ENCODE data around the gene PIM2. TPM values are rescaled to one million over a fixed set of nuclear protein-coding genes. Genes with fewer than 3 reads are reported as not detected.

PIM2 gene
- total RNA-seq, 4 donors from 2014 or later = 4.7 to 7.4 (median 7.0) TPM

DNA sequence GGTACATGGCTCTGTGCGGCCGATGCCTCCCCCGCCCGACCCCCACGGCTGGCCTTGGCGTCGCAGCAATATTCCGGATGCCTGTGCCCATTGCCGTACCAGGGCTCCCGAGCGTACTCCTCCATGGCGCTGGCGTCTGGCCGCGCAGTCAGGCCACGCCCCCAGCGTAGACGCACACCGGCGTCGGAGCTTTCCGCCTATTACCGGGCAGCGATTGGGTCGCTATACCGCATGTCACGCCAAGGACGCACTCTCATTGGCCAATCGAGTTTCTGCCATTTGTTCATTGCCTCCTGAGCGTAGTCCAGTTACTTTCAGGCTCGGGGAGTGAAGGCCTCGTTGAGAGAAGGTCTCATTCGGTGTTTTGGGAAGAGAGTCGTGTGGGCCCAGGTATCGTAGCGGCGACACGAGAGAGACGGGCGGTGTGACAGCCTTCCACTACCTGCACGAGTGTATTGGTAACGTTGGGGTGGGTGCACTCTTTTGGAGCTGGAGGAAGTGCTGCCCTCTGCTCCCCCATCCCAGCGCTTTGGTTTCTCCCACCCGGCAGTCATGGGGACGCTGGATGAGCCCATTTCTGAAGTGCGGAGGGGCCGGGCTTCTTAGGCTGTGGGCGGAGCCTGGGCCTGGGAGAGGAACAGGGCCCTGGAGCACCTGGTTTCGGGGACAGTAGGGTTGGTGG lies 21.1 kb downstream of the PIM2 start, which contains the start of the genes PQBP1 and TIMM17B:
Gene PQBP1 (plus strand): TSS at position 306 of the 682 bp plus-strand sequence. CDS start 580 bp downstream, outside the sequence.
Gene TIMM17B (minus strand): TSS at position 144 of the 682 bp plus-strand sequence. CDS start 19 bp downstream, at position 125.
- TF ChIP-seq POLR2AphosphoS5 (IDR thresholded peaks at IDR 0.05) (peak; percentile 67), POLR2A (IDR thresholded peaks at IDR 0.05) (peak; percentile 52 to 62), EP300 (IDR thresholded peaks at IDR 0.05) (no peak)
- TF ChIP-seq, protein P1, sequence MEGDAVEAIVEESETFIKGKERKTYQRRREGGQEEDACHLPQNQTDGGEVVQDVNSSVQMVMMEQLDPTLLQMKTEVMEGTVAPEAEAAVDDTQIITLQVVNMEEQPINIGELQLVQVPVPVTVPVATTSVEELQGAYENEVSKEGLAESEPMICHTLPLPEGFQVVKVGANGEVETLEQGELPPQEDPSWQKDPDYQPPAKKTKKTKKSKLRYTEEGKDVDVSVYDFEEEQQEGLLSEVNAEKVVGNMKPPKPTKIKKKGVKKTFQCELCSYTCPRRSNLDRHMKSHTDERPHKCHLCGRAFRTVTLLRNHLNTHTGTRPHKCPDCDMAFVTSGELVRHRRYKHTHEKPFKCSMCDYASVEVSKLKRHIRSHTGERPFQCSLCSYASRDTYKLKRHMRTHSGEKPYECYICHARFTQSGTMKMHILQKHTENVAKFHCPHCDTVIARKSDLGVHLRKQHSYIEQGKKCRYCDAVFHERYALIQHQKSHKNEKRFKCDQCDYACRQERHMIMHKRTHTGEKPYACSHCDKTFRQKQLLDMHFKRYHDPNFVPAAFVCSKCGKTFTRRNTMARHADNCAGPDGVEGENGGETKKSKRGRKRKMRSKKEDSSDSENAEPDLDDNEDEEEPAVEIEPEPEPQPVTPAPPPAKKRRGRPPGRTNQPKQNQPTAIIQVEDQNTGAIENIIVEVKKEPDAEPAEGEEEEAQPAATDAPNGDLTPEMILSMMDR (IDR thresholded peaks at IDR 0.05) = no peak
- 43% methylated on average over 26 of the region's 49 CpGs; no CpG with 5 or more reads in 1 of the 2 donors for WGBS, 2 donors (ENCODE audit: low coverage in 1 of 2)
- Histone ChIP-seq H3K4me3 (peak within 1 kb of the TSS; percentile 71 to 90), H3K36me3 (peaks cover 0 to 39% of the 10 kb centered on the region in 2 donors), H3K27me3 (no peaks in the 10 kb centered on the region), H3K9me3 (no peaks in the 10 kb centered on the region), H3K4me1 (peaks cover 0 to 37% (median 0%) of the 10 kb centered on the region in 3 donors), H3K27ac (peak within 1 kb of the TSS; percentile 93 to 99 (median 94))
- ATAC-seq = peak; percentile 95

DNA sequence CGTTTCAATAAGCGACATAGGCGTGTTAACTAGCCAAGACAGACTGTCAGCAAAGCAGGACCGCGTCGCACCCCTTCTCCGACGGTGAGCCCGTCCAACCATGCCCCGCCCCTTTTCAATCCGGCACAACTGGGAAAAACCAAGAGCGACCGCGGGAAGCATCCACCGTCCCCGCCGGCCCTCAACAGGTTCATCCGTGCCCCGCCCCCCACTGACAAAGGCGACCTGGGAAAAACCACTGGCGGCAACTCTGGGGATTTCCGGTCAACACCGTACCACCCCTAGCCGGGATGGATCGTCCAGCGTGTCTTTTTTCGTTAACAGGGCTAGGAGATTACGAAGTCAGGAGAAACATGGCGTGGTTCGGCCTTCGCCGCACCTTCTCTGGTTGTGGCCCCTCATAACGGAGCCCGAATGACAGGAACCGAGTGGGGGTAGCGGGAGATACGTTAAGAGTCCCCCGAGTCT lies 21.6 kb downstream of the PIM2 start:
- no peaks in the 10 kb centered on the region for H3K9me3 ChIP-seq
- 0 to 30% methylated on average over 2 to 3 of the region's 38 CpGs for WGBS, 2 donors (ENCODE audit: low coverage in 1 of 2)
- peaks cover 0 to 41% (median 0%) of the 10 kb centered on the region in 3 donors for H3K4me1 ChIP-seq
- H3K4me3 ChIP-seq = peak overlapping the region; percentile 71 to 90
- H3K27ac ChIP-seq = peak overlapping the region; percentile 93 to 99 (median 94)
- TF ChIP-seq POLR2AphosphoS5 (IDR thresholded peaks at IDR 0.05) = no peak
- TF ChIP-seq, protein P1 (IDR thresholded peaks at IDR 0.05) = peak in 1 of 4 experiments; percentile 12
- peaks cover 0 to 35% of the 10 kb centered on the region in 2 donors for H3K36me3 ChIP-seq
- ATAC-seq = peak; percentile 67
- H3K27me3 ChIP-seq = no peaks in the 10 kb centered on the region

DNA sequence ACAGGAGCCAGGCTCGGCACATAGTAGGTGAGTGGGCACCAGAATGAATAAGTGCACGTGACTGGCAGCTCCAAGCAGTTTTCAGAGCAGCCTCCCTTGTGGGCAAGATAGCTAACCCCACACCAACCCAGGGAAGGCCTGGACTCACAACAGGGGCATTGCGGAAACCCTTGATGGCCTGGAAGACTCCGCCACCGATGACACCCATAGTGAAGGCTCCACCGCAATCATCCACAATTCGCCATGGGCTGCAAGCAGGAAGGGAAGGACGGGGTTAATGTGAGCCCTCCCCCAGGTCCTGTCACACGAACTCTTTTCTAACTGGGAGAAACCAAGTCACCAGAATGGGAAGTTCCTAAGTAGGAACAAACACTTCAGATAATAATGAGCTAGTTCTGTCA lies 22.2 kb downstream of the PIM2 start:
- Histone ChIP-seq H3K9me3 (no peaks in the 10 kb centered on the region), H3K4me3 (peak overlapping the region; percentile 71 to 90), H3K27me3 (no peaks in the 10 kb centered on the region), H3K36me3 (peaks cover 0 to 29% of the 10 kb centered on the region in 2 donors), H3K27ac (peak overlapping the region; percentile 93 to 99 (median 94)), H3K4me1 (peaks cover 0 to 46% (median 0%) of the 10 kb centered on the region in 3 donors)
- WGBS, 2 donors (ENCODE audit: low coverage in 1 of 2) = 60% methylated on average over 1 of the region's 9 CpGs; no CpG with 5 or more reads in 1 of the 2 donors
- TF ChIP-seq, protein P1 (IDR thresholded peaks at IDR 0.05) = no peak
- TF ChIP-seq EP300 (IDR thresholded peaks at IDR 0.05) (no peak), POLR2AphosphoS5 (IDR thresholded peaks at IDR 0.05) (no peak), POLR2A (IDR thresholded peaks at IDR 0.05) (no peak)
- no peak for ATAC-seq

DNA sequence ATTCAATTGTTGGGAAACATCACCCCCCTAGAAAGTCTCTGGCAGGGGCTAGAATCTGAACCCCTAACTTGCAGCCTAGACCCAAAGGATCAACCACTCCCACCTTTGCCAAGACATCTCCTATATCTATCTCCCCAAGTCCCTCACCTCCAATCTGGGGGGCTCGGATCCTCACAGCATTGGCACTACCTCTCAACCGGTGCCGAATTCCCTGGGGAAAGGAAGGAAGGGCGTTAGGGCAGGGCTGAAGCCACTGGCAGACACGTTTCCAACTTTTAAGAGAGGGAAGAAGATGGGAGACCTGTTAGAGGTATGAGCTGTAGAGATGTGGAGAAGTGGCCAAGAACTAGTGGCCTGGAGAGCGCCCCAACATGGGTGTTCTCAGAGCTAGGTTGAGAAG lies 23.9 kb downstream of the PIM2 start:
- H3K27ac ChIP-seq = no peak overlapping the region
- no peaks in the 10 kb centered on the region for H3K27me3 ChIP-seq
- TF ChIP-seq POLR2AphosphoS5 (IDR thresholded peaks at IDR 0.05) (no peak), POLR2A (IDR thresholded peaks at IDR 0.05) (no peak), EP300 (IDR thresholded peaks at IDR 0.05) (no peak)
- TF ChIP-seq, protein P1 (IDR thresholded peaks at IDR 0.05) = no peak
- no peak overlapping the region for H3K4me3 ChIP-seq
- peaks cover 0 to 45% (median 0%) of the 10 kb centered on the region in 3 donors for H3K4me1 ChIP-seq
- H3K9me3 ChIP-seq = no peaks in the 10 kb centered on the region
- H3K36me3 ChIP-seq = peaks cover 0 to 17% of the 10 kb centered on the region in 2 donors
- WGBS, 2 donors (ENCODE audit: low coverage in 1 of 2) = 62 to 93% methylated on average over 2 to 3 of the region's 6 CpGs
- no peak for ATAC-seq

Data from gastroesophageal sphincter (tissue), 4 donors.